ENCODE results near the gene SLC25A11. TPM values are rescaled to one million over a fixed set of nuclear protein-coding genes. Genes with fewer than 3 reads are reported as not detected.
A peak's percentile ranks its signal among the peaks of the same experiment; 100 is the strongest.

SLC25A11 gene
- polyA plus RNA-seq, 1 of the 3 experiments (the other 2 are of a cell fraction) = 82.8 TPM

DNA sequence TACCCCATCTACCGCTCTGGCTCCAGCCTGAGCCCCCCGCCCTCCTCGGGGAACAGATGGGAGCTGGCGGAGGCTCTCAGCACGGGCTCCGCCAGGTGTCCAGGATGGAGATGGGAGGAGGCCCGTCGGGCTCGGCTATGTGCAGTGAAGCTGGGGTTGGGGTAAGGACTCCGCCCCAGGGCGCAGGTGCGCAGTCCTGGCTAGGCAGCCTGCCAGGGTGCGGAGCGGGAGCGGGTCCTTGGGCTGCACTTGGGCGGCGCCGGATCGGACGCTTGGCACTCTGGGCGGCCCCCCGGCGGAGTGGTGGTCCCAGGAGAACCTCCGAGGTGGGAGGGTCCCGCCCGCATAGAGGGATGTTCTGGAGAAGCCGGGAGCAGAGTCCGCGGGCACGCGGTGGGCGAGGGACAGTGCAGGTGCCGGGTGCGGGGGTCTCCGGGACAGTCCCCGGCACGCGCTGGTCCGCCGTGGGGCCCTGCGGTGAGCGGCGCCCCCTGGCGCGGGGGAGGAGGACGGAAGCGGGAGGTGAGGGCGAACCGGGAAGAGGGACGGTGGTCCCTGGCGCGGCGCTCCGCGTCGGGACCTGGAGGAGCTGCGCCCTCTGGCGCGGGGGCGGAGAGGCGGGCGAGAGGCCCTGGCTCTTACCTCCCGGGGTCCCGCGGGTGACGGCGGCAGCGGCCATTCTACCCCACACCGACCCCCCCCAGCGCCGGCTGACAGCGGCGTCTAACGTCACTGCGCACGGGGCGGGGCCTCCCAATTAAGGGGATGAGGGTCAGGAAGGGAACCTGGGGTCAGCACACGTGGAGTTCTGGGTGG is 47.3 kb upstream of the SLC25A11 start, which contains the start of gene CAMTA2 (continued):
- no peak for TF ChIP-seq MEF2A (IDR thresholded peaks at IDR 0.05; ENCODE audit: borderline replicate concordance, low read depth)
- TF ChIP-seq GABPA (IDR thresholded peaks at IDR 0.05; ENCODE audit: low read depth) = no peak
- no peak for TF ChIP-seq NFIC (IDR thresholded peaks at IDR 0.05; ENCODE audit: borderline replicate concordance)
- TF ChIP-seq CTCF (IDR thresholded peaks at IDR 0.05) = peak; percentile 80
- TF ChIP-seq POLR2AphosphoS5 (IDR thresholded peaks at IDR 0.05; ENCODE audit: low read depth, low read length) = peak; percentile 71; the same call in 1 of the 2 replicates
- no peak for TF ChIP-seq TEAD4 (IDR thresholded peaks at IDR 0.05; ENCODE audit: borderline replicate concordance, insufficient read depth)
- no peak for TF ChIP-seq FOXJ3 (CRISPR knock-in tag; IDR thresholded peaks at IDR 0.05)
- no peak for TF ChIP-seq TCF12 (IDR thresholded peaks at IDR 0.05)
- 0 out of 2 replicates have a peak, but pooled peaks have one; percentile 79 for TF ChIP-seq SIN3A (IDR thresholded peaks at IDR 0.05; ENCODE audit: borderline replicate concordance, low read depth, low read length)
- TF ChIP-seq EP300 (IDR thresholded peaks at IDR 0.05; ENCODE audit: borderline replicate concordance in 1 of 2, low read depth in 1 of 2, low read length in 1 of 2) = no peak
- peak; percentile 43; the same call in 1 of the 2 replicates for TF ChIP-seq NRF1 (IDR thresholded peaks at IDR 0.05; ENCODE audit: low read depth, low read length)
- no peak for TF ChIP-seq GATA2 (CRISPR knock-in tag; IDR thresholded peaks at IDR 0.05)

DNA sequence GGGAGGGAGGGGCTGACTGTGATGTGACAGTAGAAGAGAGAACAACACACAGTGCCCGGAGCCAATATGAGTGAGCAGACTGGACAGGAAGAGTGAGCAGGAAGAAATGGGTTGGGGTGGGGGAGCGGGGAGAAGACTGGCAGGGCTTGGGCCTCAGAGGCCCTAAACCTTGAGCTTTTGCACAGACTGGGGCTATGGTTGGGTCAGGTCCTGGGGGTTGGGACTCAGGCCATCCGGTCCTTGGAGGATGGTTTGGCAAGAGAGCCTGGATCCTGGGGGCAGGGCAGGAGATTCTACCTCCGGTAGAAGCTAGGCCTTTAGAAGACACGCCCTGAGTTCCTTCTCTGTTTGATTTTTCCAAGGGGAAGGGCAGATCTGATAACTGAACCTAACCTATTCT is 46.6 kb upstream of the SLC25A11 start:
- H3K9ac ChIP-seq = peak overlapping the region; percentile 75
- WGBS (ENCODE audit: low lambda C conversion rate) = 85% methylated on average over 5 of the region's 5 CpGs
- TF ChIP-seq FOXJ3 (CRISPR knock-in tag; IDR thresholded peaks at IDR 0.05) = no peak
- TF ChIP-seq RAD21 (IDR thresholded peaks at IDR 0.05; ENCODE audit: low read length) = no peak
- TF ChIP-seq POLR2AphosphoS5 (IDR thresholded peaks at IDR 0.05; ENCODE audit: low read depth, low read length) = no peak
- no peak for TF ChIP-seq USF1 (IDR thresholded peaks at IDR 0.05; ENCODE audit: borderline replicate concordance, low read depth)
- no peak for TF ChIP-seq MAX (IDR thresholded peaks at IDR 0.05; ENCODE audit: low read depth)
- H3K9me3 ChIP-seq = no peaks in the 10 kb centered on the region
- peaks cover 7 to 18% of the 10 kb centered on the region in 2 experiments; a peak in 2 of 4 replicates for H3K4me1 ChIP-seq (ENCODE audit: control insufficient read depth in 1 of 2, insufficient read depth in 2 of 2, low read depth in 1 of 2, low read length in 1 of 2)
- H3K79me2 ChIP-seq (ENCODE audit: insufficient read depth) = peaks cover 3% of the 10 kb centered on the region; the same call in 1 of the 2 replicates
- H3F3A ChIP-seq (replicated peaks; ENCODE audit: insufficient read depth) = peaks cover 4% of the 10 kb centered on the region
- no peaks in the 10 kb centered on the region for H3K27me3 ChIP-seq (ENCODE audit: insufficient read depth)
- no peaks in the 10 kb centered on the region for H3K9me2 ChIP-seq
- no peaks in the 10 kb centered on the region for H4K20me1 ChIP-seq (ENCODE audit: insufficient read depth)
- H3K4me3 ChIP-seq (ENCODE audit: low read depth in 2 of 2, low read length in 1 of 2) = peak overlapping the region; percentile 83 to 96
- peak overlapping the region; percentile 9 to 18; a peak in 1 of 4 replicates for H3K27ac ChIP-seq (ENCODE audit: low read depth in 2 of 2, low read length in 1 of 2)
- peak overlapping the region; percentile 90 for H2AFZ ChIP-seq (ENCODE audit: low read depth)
- H3K4me2 ChIP-seq = peak overlapping the region; percentile 92
- peaks cover 0 to 9% of the 10 kb centered on the region in 2 experiments for H3K36me3 ChIP-seq (replicated peaks in 1 of 2; ENCODE audit: control insufficient read depth in 1 of 2, insufficient read depth in 2 of 2, low read length in 1 of 2)
- CTCF ChIA-PET = interaction anchor here (0.9 to 5.7 kb wide), 18 partner anchors 8 to 197 kb away, joined by 3 to 54 read pairs (median 6); partner anchors contain the start of genes ENO3, GP1BA, INCA1 and KIF1C
- POLR2A ChIA-PET = interaction anchor here (0.9 to 1.4 kb wide), 3 partner anchors 8 to 39 kb away, joined by 3 to 5 read pairs (median 4); partner anchors contain the start of gene SPAG7
- no peak for DNase-seq
